GM21529 (cell line): ENCODE data around the gene S100A5.
"Not testable (repeated sequence)": the region's sequence is repeated elsewhere in the genome, so short reads cannot be mapped to it uniquely, and the experiment has no call there.

ENCODE experiments used
- ATAC-seq: cut with Tn5 transposase; IDR thresholded peaks from one replicate; pipeline ENCODE4 v1.9.1; 2021; ENCODE audit not compliant: unreplicated experiment

The S100A5 gene

DNA sequence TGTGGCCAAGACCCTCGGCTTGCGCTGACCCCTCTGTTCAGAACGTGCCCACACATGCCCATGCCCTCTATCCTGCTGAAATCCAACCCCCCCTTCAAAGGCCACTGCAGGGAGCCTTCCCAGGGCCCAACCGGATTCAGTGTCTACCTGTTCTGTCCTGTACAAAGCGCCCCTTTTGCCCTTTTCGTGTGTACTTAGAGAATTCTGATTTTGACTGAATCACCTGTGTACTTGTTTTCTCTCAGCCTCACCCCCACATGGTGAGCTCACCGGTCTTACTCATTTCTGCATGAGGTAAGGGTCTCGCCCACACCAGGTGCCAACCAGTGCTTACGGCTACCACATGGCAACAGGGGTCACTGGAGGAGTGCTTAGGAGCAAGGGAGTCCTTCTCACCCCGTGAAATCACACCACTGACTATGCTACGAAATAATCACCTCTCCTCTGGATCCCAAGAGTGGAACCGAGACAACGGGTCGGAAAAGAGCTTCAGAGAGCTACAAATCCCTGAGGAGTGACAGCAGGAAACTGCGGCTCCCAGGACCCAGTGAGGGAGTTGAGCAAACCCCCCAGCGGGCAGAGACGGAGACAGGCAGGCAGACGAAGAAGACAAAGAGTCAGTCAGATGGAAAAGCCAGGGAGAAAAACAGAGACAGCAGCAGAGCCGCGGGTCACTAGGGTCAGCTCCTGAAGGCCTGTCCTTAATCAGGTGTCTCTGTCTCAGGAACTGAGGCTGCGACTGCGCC is 27.1 kb upstream of the S100A5 start:
- no peak for ATAC-seq

DNA sequence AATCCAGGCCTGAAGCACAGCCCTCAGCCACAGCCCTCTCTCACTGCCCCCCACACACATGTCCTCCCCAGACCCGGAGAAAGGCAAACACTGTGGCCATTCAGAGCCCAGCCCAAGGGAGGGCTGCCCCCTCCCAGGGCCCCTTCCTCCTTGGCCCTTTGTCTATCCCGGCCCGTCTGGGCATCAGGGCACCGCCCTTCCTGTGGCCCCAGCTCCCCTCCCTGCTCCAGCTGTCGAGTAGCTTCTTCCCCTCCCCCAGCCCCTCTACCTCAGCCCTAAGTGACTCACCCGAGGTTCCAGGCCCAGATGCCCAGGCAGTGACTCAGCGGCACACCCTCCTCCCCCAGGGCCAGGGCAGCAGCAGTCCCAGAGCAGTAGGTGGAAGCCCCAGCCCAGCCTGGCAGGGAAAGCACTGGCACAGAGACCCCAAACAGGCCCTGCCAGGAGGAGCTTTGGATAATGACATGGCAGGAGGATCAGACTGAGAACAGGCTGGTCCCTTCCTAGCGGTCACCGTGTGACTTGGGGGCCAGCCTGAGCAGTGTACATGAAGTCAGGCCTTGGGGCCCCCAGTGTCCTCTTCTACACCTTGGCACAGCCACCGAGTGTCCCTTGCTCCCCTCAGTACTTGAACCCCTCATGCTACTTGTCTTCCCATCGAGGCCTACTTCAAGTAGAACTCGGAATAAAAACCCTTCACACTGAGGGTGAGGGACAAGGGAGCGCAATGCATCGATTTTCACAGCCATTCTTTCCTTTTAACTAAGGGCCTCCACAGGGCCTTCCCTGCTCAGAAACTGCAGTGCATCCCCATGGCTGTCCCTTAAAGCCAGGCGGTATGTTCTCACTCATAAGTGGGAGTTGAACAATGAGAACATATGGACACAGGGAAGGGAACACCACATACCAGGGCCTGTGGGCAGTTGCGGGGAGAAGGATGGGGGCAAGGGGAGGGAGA is 26.0 kb upstream of the S100A5 start:
- peak; percentile 49 for ATAC-seq

GRCh38 chr1:153565529-153566374 is 25.0 kb upstream of the S100A5 start, which contains the start of gene S100A2:
Gene S100A2 (minus strand): TSS chr1:153565844. CDS start chr1:153563877, 1,967 bp downstream.
- ATAC-seq: peak; percentile 42

GRCh38 chr1:153563991-153564390 is 23.3 kb upstream of the S100A5 start:
- no peak for ATAC-seq

DNA sequence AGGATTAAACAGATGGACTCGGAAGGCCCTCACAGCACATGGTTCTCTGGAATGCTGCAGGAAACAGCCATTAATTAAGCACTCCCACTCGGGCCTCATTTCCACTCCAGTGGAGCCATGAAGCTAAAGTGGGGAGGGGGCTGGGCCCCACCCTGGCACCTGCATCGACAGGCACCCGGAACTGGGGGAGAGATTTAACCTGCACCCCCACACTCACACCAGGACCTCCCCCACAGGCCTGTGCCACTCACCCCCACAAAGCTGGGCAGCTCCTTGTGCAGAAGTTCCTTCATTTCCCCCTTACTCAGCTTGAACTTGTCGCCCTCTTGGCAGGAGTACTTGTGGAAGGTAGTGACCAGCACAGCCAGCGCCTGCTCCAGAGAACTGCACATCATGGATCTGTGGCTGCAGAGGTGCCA is 22.8 kb upstream of the S100A5 start:
- no peak for ATAC-seq

- ATAC-seq: not testable (repeated sequence)
Measured at GRCh38 chr1:153562021-153562420, 21.3 kb upstream of the S100A5 start.

GRCh38 chr1:153561466-153561985 is 20.8 kb upstream of the S100A5 start:
- ATAC-seq: no peak

DNA sequence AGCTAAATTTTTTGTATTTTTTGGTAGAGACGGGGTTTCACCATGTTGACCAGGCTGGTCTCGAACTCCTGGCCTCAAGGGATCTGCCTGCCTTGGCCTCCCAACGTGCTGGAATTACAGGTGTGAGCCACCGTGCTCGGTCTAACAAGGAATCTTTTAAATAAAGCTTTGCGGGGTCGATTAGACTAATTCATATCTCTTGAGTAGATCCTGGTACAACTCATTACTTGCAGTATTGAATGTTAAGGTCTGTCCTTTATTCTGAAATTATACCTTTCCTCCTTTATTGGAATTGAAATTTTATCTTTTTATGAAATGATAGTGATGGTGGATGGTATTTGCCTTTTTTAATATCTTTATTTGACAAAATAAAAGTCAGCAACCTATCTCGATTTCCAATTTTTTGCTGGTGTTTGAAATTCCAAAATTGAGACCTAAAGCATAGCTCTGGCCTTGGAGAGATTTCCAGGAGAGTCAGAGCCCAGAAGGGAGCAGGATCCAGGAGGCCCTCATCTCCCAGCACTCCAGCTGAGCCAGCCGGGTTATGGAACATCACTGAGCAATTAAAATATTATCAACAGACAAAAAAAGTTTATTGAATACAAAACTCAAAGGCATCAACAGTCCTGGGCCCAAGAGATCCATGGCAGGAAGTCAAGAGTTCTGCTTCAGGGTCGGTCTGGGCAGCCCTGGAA is 20.2 kb upstream of the S100A5 start:
- ATAC-seq: no peak

DNA sequence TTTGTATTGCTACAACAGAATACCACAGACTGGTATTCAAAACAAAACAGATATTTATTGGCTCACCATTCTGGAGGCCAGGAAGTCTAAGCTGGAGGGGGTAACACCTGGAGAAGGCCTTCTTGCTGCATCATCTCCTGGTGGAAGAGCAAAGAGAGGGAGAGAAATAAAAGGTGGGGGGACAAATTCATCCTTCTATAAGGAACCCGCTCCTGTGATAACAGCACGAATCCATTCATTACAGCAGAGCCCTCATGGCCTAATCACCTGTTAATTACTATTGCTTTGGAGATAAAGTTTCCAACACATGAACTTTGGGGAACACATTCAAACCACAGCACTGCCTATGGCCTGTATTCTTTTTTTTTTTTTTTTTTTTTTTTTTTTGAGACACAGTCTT is 19.5 kb upstream of the S100A5 start:
- no peak for ATAC-seq

DNA sequence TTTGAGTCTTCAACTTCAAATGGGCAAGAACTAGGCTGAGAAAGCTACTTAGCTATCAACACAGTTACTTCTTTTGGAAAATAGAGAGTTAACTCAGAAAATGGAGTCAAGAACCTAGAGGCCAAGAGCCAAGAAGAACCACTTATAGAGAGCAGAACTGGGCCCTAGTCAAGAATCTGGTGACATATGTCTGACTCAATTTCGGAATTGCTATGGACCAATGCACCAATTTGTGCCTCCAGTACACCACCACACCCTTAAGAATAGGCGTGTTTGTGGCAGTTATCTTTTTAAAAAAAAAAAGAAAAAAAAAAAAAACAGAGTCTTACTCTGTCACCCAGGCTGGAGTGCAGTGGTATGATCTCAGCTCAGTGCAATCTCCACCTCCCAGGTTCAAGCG is 17.1 kb upstream of the S100A5 start:
- ATAC-seq: no peak

GRCh38 chr1:153556348-153556747 is 15.6 kb upstream of the S100A5 start:
- ATAC-seq: no peak

DNA sequence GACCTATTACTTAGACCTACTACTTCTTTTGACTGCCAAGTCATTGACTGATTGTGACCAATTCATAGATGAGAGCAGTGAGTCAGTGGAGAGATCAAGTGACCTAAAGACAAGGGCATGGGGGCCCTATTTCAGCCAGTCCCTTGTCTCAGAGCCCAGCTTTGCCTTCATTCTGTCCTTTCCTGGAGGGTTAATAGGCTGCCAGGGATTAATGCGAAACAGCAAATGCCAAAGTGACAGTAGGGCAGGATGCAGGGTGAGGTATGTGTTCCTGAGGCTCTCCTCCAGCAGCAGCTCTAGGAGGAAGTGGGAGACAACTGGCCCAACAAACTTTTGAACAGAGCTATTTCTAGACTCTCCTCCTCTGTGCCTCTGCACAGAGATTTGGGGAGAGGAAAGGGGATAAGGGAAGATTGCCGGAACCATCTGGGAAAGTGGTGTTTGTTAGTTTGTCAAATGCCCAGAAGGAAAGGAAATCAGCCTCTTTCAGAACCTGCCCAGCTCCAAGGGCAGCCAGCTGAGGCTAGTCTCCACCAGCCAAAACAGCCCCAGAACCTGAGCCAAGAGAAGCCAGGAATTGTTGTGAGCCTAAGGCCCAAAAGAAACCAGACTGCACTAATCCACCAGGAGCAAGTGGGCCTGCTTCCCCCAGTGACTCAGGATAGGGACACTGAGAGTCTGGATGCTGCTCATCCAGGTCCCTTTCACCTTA is 13.3 kb upstream of the S100A5 start:
- ATAC-seq: no peak

DNA sequence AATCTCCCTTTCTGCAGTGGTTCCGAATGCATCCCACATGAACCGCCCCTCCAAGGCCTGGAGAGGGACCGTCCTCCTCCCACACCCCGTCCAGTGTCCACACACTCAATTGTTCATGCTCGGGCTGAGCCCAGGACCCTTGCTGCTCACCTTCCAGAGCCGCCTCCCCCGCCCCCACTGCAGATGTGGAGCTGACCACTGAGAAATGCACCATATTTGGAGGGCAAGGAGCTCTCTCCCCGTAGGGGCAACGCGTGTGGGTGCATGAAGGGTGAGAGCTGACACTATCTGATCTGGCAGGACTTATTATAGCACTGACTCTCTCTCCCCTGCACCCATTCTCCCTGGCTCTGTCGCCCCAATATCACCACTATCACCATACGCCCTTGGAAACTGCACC is 12.4 kb upstream of the S100A5 start:
- no peak for ATAC-seq

DNA sequence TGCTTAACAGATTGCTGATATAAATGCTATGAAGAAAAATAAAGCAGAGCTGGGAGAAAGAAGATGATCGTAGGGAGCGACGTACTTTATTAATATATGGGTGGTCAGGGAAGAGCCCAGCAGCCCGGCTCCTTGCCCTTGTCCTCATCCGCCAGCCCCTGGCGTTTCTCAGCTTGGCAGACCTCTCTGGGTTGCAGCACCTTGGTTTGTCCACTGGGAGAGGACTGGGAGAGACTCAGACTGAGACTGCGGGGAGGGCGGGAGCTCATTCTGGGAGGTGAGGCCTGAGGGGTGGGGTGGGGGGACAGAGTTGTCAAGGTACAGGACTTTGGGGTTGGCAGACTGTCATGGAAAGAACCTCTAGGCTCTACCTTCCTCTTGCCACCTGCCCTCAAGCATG is 11.6 kb upstream of the S100A5 start:
- ATAC-seq: no peak

DNA sequence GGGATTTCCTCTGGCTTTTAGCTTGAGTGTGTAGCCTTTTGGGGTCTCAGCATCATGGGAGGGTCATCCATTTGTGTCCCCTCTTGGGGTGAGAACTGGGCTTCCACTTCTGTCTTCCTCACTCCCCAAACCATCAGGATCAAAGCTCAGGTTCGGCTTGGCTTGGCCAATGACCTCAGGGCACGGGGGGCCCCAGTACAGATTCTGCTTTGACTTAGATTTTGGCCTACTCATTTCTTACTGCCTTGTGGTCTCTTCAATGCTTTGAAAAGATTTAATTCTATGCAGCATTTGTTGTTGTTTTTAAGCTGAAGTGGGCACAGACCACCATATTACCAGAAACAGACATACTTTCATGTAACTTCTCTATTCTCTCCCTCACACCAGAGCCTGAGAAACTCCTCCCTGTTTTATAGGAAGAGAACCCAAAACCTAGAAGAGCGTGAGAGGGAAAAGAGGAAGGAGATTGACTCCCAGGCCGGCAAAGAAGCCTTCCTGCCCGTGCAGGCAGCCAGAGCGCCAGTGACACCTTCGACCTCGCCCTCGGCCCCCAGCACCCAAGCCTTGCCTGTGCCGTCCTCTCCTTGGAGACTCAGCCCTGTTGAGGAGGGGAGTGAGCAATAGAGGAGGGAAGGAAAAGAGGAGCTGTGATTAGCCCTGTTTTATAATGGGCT is 10.2 kb upstream of the S100A5 start:
- no peak for ATAC-seq

DNA sequence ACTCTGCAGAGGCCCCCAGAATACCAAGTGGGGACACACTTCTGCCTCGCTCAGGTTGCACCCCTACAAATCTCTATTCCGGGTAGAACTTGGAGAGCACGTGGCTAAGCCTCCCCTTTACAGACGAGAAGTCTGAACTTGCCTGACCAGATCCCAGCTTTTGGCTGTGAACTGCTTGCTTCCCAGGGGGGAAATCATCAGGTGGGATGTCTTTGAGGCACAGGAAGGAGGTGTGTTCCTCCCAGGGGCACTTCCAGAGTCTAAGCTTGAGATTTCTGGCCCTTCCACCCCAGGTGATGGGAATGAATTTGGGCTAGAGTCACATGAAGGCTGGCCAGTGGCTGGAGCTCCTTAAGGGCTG is 9.6 kb upstream of the S100A5 start:
- no peak for ATAC-seq

DNA sequence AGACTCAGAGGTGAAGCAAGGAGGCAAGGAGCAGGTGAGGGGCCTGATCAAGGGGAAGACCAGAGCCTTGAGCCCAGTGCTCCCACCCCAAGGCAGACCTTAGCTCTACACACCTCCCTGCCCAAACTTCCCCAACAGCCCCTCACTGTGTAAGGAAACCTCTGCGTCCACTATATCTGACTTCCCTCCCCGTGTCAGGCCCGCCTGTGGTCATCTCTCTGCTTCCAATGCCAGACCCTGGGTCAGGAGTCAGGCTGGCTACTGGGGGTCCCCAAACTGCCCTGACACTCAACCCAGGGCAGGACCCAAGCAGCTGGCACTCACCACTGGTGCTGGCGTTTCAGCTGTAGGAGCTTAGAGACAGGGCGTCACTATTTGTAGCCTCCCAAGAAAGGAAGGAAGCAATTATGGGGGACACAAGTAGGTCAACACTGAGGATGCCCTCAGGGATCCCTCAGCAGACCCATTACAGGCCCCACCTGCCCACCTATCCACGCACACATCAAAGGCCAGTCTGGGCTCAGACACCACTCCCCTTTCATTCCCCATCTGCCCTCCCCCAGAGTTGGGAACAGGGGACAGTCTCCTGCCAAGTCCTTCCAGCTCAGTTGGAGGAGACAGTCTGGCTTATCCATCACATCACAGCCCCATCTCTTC is 9.1 kb upstream of the S100A5 start:
- no peak for ATAC-seq
